MCF 10A (cell line): ENCODE measurements around the gene OOSP1. TPM values are rescaled to one million over a fixed set of nuclear protein-coding genes. Genes with fewer than 3 reads are reported as not detected.

Source experiments
- BruUV-seq: library from RNA; stranded (reverse); fragments of 400-500 nt; replicated peaks from 2 replicates; lab custom pipeline; 2021; lab: Mats Ljungman, UMichigan
- CTCF ChIA-PET: fragments of 300-600 bp; sonication (Branson Sonifier 250); formaldehyde crosslinking; extraction: SDS; loops from one replicate; lab custom pipeline; 2021; ENCODE audit warnings: antibody characterized with exemption, inconsistent platforms; lab: Yijun Ruan, JAX
- POLR2A ChIA-PET: fragments of 300-600, 350-650 bp; sonication (Branson Sonifier 250); formaldehyde crosslinking; extraction: SDS; loops from one replicate; lab custom pipeline; 2020; ENCODE audit warnings: antibody characterized with exemption, inconsistent platforms; lab: Yijun Ruan, JAX
- DNase-seq: peaks from one replicate; pipeline ENCODE4 v3.0.0-alpha.2; 2018; ENCODE audit not compliant: unreplicated experiment
- H3K27ac Mint-ChIP-seq: one replicate; pipeline ENCODE4 v1.8.0; 2022; ENCODE audit warnings: mild to moderate bottlenecking, low read depth, mixed read lengths; ENCODE audit not compliant: unreplicated experiment
- H3K27me3 Mint-ChIP-seq: one replicate; pipeline ENCODE4 v1.8.0; 2022; ENCODE audit warnings: mixed read lengths; ENCODE audit not compliant: insufficient read depth, unreplicated experiment
- H3K36me3 Mint-ChIP-seq: one replicate; pipeline ENCODE4 v1.8.0; 2022; ENCODE audit warnings: mild to moderate bottlenecking, moderate library complexity, mixed read lengths; ENCODE audit not compliant: insufficient read depth, unreplicated experiment
- H3K4me1 Mint-ChIP-seq: one replicate; pipeline ENCODE4 v1.8.0; 2022; ENCODE audit warnings: mixed read lengths; ENCODE audit not compliant: insufficient read depth, unreplicated experiment
- H3K4me3 Mint-ChIP-seq: one replicate; pipeline ENCODE4 v1.8.0; 2022; ENCODE audit warnings: mild to moderate bottlenecking, moderate library complexity, mixed read lengths; ENCODE audit not compliant: unreplicated experiment
- H3K9me3 Mint-ChIP-seq: one replicate; pipeline ENCODE4 v1.8.0; 2022; ENCODE audit warnings: mixed read lengths; ENCODE audit not compliant: unreplicated experiment
- intact Hi-C: fragments of 100-400 bp; cut with micrococcal nuclease; formaldehyde crosslinking; loops from 2 replicates; pipeline ENCODE4 v1.14.1; 2022
- total RNA-seq: library from RNA; stranded (reverse); gene quantifications from 2 replicates; pipeline ENCODE4 v1.2.3, GENCODE V29; 2022
- TF ChIP-seq, protein P1 (sequence below): fragments of 200-600 bp; IDR thresholded peaks from one replicate; pipeline ENCODE4 v1.8.0; 2022; ENCODE audit warnings: antibody characterized with exemption, mild to moderate bottlenecking; ENCODE audit not compliant: unreplicated experiment

The OOSP1 gene
- total RNA-seq, 1 experiment from 2014 or later: not detected

- intact Hi-C loops: loop anchor here (2.0 kb wide), 1 partner anchor 164 kb away; the partner anchor contains the start of gene STX3
- no TSS peak for BruUV-seq
- TF ChIP-seq, protein P1, sequence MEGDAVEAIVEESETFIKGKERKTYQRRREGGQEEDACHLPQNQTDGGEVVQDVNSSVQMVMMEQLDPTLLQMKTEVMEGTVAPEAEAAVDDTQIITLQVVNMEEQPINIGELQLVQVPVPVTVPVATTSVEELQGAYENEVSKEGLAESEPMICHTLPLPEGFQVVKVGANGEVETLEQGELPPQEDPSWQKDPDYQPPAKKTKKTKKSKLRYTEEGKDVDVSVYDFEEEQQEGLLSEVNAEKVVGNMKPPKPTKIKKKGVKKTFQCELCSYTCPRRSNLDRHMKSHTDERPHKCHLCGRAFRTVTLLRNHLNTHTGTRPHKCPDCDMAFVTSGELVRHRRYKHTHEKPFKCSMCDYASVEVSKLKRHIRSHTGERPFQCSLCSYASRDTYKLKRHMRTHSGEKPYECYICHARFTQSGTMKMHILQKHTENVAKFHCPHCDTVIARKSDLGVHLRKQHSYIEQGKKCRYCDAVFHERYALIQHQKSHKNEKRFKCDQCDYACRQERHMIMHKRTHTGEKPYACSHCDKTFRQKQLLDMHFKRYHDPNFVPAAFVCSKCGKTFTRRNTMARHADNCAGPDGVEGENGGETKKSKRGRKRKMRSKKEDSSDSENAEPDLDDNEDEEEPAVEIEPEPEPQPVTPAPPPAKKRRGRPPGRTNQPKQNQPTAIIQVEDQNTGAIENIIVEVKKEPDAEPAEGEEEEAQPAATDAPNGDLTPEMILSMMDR: no peak
- H3K27ac Mint-ChIP-seq: no peak overlapping the region
- no peaks in the 10 kb centered on the region for H3K27me3 Mint-ChIP-seq
- peaks cover 7% of the 10 kb centered on the region for H3K4me1 Mint-ChIP-seq
- CTCF ChIA-PET: interaction anchor here (0.6 to 3.2 kb wide), 39 partner anchors 9 to 885 kb away, joined by 3 to 48 read pairs (median 4); partner anchors contain the start of genes MRPL16, OOSP1 and STX3
- H3K9me3 Mint-ChIP-seq: peaks cover 16% of the 10 kb centered on the region
- H3K4me3 Mint-ChIP-seq: no peak overlapping the region
- POLR2A ChIA-PET: interaction anchor here (1.3 to 2.0 kb wide), 2 partner anchors 96 to 108 kb away, joined by 6 to 12 read pairs; partner anchors contain the start of gene MRPL16
- DNase-seq: no peak
- H3K36me3 Mint-ChIP-seq: no peaks in the 10 kb centered on the region
Observed at GRCh38 chr11:59918480-59918879, 19.8 kb upstream of the OOSP1 start.

DNA sequence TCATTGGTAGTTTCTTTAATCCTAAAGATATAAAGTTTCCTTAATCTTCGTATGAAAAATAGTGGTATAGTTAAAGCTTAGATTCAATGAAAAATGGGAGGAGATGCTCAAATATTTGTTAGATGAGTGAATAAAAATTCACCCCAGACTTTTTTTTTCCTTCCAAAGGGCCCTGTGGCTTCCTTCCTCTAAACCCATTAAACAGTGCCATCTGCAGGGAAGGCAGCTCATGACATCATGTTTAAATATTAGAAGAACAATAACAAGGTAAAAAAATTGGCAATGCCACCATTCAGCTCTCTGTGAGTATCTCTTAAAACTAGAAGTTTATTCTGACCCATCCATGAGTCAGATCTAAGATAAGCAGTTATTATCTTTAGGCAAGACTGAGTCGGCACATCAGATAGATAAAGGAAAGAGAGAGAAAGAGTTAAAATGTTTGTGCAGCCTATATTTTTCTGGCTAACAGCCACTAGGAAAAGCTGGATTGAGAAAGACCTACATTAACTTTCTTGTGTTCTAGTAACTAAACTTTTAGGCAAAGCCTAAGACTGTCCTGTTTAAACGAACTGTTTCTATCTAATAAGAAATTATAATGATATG, 19.1 kb upstream of the OOSP1 start:
- H3K4me3 Mint-ChIP-seq: no peak overlapping the region
- TF ChIP-seq, protein P1: peak; percentile 68
- DNase-seq: peak; percentile 72
- POLR2A ChIA-PET: interaction anchor here (0.6 to 2.0 kb wide), 4 partner anchors 97 to 303 kb away, joined by 3 to 12 read pairs (median 4); partner anchors contain the start of gene MRPL16
- no peaks in the 10 kb centered on the region for H3K27me3 Mint-ChIP-seq
- H3K9me3 Mint-ChIP-seq: peaks cover 20% of the 10 kb centered on the region
- CTCF ChIA-PET: interaction anchor here (0.6 to 3.2 kb wide), 48 partner anchors 10 to 885 kb away, joined by 3 to 48 read pairs (median 3); partner anchors contain the start of genes MRPL16, OOSP1, OOSP4A and STX3
- intact Hi-C loops: loop anchor here (1.0 to 2.0 kb wide), 3 partner anchors 96 to 211 kb away; partner anchors contain the start of gene STX3
- no peaks in the 10 kb centered on the region for H3K36me3 Mint-ChIP-seq
- BruUV-seq: no TSS peak
- H3K4me1 Mint-ChIP-seq: peaks cover 7% of the 10 kb centered on the region
- H3K27ac Mint-ChIP-seq: no peak overlapping the region

DNA sequence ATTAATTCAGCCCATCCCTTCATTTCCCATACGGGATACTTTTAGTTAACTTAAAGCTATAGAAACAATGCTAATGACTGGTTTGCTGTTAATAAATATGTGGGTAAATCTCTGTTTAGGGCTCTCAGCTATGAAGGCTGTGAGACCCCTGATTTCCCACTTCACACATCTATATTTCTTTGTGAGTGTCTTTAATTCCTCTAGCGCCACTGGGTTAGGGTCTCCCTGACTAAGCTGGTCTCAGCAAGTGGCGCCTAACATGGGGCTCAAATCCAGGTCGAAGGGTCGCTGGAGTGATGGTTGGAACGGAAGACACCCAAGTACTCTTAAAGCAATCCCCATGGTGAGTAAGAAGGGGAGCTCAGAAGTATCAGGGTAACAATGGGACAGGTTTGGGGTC, 14.4 kb upstream of the OOSP1 start:
- no peaks in the 10 kb centered on the region for H3K27me3 Mint-ChIP-seq
- no peak for DNase-seq
- no peaks in the 10 kb centered on the region for H3K4me1 Mint-ChIP-seq
- BruUV-seq: no TSS peak
- TF ChIP-seq, protein P1: no peak
- ChIA-PET CTCF (interaction anchor here (1.2 to 3.2 kb wide), 2 partner anchors 30 to 101 kb away, joined by 3 to 19 read pairs; no protein-coding TSS in a partner anchor), POLR2A (no interaction called here)
- intact Hi-C loops: no loop called here
- no peak overlapping the region for H3K27ac Mint-ChIP-seq
- peaks cover 34% of the 10 kb centered on the region for H3K9me3 Mint-ChIP-seq
- no peak overlapping the region for H3K4me3 Mint-ChIP-seq
- no peaks in the 10 kb centered on the region for H3K36me3 Mint-ChIP-seq

- Mint-ChIP-seq H3K4me3 (no peak overlapping the region), H3K9me3 (peaks cover 14% of the 10 kb centered on the region), H3K27ac (no peak overlapping the region), H3K4me1 (no peaks in the 10 kb centered on the region), H3K36me3 (no peaks in the 10 kb centered on the region), H3K27me3 (no peaks in the 10 kb centered on the region)
- ChIA-PET POLR2A (no interaction called here), CTCF (interaction anchor here (0.6 to 1.9 kb wide), 6 partner anchors 12 to 241 kb away, joined by 3 to 11 read pairs (median 4); no protein-coding TSS in a partner anchor)
- no peak for DNase-seq
- intact Hi-C loops: no loop called here
- TF ChIP-seq, protein P1: no peak
- no TSS peak for BruUV-seq
Observed at GRCh38 chr11:59931688-59932087, 6.5 kb upstream of the OOSP1 start.
